Activated effector memory CD4-positive, alpha-beta T cell treated with anti-CD3 and anti-CD28 coated beads, Interleukin-2, amount 50 U/mL, for 16 hours (primary cell): ENCODE results near the gene PHC2.

Source experiments
- DNase-seq: peaks from one replicate; pipeline ENCODE4 v3.0.0-alpha.2; 2020

The PHC2 gene

DNA sequence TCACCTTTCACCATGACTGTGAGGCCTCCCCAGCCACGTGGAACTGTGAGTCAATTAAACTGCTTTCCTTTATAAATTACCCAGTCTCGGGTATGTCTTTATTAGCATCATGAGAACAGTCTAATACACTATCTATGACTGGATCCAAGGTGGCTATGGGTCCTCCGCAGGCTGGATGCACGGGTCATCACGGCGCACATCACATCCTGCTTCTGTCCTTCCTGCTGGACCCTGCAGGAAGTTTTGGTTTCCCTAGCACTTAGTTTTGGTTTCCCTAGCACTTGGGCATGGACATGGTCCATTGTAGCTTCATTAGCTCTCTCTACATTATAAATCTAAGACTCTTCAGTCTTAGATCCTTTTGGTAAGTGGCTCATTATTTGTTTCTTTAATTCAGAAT, 14.2 kb upstream of the PHC2 start:
- no peak for DNase-seq

DNA sequence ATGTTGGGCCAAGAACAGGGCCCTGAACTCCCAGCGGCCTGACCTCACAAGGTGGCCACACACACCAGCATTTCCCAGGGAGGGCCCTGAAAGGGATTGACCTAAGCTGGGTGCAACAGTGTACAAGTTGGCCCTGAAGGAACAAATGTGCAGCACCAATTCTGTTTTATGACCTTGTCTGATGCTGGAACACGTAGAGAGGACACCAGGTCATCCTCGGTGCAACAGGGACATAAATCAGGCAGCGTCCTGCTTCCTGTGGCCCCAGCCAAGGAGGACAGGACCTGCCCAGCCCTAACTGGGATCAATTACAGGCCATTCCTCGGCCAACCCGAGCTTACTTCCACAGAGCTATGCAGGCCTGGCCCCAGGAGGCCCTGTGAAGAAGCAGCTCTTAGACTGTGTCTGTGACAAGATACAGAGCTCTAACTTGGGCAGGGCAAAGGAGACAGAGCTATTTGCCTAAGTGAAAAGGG, 12.8 kb upstream of the PHC2 start:
- no peak for DNase-seq

DNA sequence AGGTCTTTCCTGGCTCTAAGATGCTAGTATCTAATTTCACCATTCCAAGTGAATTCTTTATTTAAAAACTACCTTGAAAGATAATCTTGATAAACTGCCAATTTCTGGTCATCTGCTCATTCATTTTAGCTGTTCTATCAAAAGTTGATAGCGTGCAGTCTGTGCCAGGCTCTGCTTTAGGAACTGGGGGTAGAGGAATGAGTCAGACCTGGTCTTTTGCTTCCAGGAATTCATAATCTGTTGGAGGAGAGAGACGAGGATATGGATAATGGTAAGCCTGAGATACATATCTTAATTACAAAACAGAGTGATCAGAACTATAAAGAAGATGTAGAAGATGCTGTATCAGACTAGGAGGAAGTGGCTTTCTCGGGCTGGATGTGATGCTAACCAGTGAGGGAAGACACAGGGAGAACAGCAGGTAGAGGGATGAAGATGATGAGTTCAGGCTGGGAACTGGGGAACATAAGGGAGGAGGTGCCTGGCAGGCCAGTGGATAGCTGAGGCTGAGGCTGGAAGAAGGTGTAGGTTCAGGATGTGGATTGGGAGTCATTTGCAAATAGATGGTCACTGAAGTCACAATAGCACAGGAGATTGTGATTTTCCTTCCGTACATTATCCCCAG, 12.3 kb upstream of the PHC2 start:
- DNase-seq, result no peak

DNA sequence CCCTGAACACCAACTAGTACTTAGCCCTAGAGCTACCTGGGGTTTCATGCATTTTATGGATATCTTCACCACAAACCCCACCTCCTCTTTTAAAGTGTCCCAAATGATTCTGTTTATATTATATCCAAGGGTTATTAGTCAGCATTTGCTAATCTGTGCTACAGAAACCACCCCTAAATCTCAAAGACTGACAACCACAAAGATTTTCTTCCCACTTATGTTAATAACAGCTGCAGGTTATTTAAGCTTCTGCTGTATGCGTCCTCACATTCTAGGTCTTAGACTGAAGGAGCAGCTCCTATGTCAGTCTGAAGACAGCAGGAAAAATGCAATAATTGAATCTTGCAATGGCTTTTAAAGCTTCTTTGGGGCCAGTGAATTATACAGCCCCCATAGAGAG, 11.2 kb upstream of the PHC2 start:
- no peak for DNase-seq

DNA sequence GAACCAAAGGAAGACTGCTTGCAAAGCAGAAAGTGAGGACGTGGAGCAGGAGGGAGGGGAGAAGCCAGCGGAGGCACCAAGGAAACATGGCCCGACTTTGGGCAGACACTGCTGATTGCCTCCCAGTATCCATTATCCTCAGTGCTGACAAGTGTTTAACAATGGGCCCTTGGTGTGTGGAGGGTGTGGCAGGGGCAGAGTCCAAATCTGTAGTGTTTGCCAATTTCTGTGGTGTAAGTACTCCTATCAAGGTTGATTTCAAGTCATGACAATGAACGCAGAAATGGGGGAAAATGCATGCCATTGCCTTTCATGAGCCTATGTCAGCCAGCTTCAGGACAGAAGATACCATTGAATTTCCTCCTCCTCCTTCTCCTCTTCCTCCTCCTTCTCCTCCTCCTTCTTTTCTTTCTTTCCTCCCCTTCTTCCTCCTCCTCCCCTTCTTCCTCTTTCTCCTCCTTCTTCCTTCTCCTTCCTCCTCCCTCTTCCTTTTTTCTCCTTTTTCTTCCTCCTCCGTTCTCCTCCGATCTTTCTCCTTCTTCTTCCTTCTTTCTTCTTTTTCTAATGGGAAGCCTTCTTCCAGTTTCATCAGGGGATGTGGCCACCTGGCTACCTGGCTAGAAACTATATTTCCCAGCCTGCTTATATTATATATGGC, 10.3 kb upstream of the PHC2 start:
- no peak for DNase-seq

DNA sequence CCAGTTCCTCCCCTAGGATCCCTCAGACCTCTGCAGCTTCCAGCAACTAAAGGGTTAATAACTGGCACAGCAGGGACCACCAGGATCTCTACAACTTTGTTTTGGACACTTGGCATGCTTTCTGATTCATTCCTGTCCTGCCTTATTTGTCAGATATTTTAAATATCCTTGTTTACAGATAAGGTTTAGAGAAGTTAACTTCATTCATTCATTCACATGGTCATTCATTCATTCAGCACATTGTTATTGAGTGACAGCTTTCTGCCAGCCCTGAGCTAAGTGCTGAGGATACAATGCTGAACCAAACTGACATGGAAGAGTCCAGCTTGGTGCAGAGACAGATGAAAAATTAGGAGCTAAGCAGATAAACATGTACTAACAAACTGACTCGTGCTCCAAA, 8.8 kb upstream of the PHC2 start:
- no peak for DNase-seq

DNA sequence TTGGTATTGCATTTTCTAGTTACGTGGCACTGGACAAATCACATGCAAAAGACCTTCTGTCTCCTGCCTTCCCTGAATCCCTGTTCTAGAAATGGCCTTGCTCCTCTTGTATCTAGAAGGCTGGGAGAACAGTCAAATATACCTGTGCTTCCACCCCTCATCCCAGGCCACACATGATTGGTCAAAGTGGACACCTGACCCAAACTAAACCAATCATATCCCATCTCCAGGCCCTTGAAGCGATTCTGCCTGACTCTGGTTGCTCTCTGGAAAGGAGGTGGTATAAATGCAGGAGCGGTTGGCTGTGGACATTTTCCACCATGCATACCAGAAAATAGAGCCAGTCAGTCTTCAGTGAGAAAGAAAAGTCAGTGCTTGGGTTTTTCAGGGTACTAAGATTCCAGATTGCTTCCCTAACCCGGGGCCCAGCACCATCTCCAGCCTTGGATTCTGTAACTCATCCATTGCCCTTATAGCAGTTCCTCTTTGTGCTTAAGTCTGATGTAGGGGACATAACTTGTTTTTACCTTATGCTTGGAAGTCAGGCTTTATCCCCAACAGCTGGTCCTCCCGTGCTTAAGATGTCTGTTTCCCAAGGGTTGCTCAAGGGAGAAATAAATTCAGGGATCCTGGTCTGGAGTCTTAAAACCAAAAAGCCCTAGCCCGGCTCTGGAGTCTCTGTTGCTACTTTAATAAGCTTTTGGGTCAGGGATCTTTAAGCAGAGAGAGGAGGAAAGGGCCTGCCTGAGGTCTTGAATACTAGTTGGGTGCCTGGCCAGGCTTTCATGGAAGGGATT, 7.7 kb upstream of the PHC2 start:
- no peak for DNase-seq

DNA sequence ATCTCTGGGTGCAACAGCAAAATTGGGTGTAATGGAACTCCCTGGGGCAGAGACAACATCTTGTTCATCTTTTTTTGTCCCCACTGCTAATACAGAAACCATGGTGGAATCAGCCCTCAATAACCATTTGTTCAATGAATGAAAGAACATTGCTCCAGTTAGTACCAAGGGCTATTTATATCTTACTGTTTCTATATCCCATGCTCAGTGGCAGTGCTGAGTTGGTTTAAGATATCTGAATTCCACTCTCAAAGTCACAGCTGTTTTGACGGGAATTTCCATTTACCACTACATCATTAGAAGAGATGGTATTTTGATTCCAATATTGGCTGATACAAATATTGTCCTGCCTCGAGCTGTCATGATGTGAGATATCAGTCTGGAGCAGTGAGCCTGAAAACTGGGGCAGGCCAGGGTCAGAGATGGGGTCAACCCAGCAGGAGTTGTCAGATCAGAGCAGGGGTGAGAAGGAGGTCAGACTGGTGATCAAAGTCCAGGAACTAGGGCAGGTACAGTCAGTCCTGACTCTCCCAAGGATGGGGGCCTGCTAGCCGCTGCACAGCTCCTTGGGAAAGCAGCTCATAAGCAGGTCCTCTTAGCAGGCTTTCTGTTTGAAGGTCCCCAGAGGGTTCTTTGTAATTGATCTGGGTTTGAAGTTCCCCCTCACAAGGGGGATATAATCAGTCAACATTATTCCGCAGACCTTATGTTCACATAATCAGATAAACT, 5.8 kb upstream of the PHC2 start:
- no peak for DNase-seq

DNA sequence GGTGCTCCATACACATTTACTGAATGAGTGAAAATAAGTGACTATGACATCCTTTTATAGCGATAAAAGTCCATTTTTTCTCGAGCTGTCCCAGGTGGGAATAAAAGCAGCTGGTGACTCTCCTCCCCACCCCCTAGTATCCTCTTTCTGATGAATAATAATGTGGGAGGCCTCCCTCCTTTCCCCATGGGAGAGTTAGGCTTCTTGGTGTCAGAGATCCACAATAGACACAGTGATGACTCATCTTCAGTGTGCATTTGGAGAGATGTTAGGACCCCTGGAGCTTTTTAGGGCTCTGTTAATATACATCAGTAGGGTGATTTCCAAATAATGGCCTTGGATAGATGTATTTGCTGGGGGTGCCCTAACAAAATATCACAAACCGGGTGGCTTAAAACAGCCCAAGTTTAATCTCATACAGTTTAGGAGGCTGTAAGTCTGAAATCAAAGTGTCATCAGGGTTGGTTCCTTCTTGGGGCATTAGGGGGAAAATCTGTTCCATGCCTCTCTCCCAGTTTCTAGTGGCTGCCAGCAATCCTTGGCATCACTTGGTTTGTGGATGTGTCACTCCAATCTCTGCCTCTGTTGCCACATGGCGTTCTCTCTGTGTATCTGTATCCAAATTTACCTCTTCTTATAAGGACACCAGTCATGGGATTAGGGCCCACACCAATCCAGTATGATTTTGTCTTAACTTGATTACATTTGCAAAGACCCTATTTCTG, 4.4 kb upstream of the PHC2 start:
- no peak for DNase-seq

DNA sequence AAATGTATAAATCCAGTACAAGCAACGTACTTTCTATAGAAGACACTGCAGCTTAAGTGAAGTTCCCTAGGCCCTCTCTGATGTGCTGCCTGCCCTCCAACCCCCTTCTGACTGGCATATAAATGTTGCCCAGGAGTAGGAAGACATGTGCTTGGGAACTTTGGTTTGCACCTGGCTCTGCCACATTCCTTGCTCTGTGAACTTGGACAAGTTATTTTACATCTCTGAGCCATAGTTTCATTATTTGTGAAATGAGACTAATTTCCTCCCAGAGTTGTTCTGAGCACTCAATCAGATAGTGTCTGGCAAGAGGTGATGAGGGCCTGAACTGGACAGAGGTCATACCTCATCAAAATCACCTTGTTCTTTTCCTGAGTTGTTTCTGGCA, 3.5 kb upstream of the PHC2 start:
- DNase-seq, result no peak

DNA sequence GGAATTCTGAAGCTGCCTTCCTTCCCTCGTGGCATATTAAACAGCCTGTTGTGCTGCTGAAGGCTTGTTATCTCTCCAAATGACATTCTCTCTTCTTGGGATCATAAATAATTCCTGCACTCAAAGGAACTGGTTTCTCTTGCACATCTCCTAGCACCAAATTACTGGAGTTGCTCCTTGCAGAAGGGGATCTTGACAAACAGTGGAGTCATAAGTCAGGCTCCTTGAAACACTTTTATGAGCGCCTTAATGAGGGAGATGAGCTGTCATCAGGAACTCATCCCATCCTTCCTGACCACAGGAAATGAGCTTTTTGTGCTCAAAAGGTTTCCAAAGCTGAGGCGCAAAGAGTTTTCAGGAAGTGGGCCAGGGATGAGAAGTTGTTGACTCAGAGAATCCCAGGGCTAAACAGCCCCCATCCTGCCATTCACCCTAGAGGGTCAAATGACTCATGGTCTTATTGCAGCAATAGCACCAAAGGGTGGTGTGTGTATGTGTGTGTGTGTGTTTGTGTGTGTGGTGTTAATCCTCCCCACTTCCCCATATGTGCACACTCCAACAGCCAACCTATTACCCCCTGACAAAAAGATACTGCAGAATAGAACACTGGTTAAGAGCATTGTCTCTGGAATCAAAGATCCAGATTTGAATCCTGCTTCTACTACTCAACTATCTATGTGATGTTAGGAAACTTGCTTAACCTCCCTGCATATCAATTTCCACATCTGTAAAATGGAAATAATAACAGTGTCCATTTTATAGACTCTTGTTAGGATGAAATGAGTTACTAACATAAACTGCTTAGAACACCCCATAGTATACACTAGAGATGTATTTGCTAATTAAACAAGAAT, 2.8 kb upstream of the PHC2 start:
- no peak for DNase-seq

DNA sequence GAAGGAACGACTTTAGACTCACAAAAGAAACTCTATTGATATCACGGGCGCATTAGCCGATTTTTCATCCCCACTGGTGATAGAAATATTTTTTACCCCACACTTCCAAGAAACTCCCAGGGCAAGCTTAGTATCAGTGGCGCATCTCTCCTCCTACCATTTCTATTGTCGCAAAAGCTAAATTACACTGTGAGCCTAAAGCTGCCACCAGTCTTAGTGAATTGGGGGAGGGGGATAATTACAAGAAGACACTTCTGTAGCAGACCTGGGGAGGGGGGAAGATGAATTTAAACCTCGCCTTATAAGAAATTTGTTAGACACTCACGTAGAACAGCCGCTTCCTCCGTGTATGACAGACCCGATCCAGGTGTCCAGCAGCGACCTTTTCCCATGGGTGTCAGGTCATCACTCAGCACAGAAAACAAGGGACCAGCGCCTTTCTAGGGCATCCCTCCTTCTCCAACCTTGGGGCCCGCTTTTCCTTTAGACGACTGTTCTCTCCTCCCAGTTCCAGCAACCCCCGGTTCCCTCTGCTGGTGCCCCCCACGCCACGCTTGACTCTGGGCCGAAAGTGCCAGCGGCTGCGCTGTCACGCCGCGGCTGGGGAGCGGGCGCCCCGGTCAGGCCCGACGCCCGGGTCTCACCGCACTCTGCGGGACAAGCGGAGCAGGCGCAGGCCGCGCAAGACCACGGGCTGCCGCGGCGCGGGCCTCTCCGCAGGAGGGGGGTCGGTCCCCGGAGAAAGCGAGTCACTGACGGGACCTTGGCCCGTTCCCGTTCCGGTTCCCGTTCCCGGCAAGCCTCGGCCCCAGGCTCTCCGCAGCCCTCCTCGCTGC, 821 bp downstream of the PHC2 start:
- no peak for DNase-seq

DNA sequence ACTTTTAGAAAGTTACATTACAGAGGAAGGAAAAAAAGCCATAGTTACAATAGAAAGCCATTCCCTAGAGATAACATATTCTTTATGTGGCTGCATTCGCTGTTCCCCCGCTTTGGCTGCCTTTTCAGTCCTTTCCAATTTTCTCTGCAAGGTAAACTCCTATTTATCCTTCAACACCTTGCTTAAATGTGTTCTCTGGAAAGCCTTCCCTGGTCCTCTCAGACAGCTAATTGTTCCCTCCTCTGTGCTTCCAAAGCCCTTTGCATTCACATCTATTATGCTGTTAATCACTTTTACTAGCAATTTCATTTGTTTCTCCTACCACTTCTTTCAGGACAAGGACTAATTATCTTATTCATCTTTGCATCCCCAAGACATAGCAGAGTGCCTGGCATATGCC, 1.6 kb downstream of the PHC2 start:
- DNase-seq, result no peak

DNA sequence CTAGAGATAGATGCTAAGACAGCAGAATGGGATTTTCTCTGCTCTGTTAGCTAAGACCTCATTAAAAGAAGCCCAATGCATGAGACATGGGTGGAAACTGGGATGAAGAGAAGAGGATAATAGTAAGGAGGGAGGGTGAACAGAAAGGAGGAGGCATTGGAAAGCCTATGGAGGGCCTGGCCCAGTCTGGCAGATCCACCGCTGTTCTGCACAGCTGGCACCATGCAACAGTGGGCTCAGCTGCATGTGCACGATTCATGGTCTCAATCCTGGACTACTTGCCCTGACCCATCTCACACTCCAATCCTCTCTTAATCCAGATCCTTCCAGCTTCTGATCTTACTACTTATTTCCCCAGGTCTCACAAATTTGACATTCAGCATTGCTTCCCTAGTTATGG, 2.2 kb downstream of the PHC2 start:
- no peak for DNase-seq

DNA sequence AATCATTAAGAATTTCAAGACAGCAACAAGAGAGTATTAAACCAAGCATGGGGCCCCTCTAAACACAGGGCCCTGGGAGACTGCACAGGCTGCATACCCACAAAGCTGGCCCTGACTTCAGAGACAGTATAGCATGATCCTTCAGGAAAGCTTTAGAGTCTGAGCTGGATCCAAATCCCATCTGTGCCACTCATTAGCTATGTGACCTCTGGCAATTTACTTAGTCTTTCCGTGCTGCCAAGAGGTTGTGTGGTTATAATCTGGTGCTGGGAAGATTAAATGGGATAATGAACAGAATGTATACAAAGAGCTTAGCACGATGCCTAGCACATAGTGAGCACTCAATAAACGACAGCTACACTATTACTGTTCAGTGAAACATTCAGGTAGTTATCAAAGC, 4.0 kb downstream of the PHC2 start:
- no peak for DNase-seq

DNA sequence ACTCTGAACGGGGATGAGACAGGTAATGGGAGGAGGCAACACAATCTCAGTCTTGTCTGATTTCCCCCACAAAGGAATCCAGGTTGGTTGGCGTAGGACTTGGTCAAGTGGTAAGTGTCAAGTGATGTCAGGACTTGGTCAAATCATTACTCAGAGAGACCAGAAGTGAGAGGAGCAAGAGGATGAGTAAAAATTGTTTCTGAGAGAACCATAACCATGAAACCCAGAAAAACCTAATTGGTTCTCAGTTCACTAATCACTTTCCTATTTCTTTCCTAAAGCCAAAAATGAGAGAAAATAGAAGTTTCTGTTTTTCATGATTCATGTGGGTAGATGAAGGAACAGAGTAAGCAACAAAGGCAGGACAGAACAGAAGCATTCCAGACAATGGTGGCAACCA, 5.0 kb downstream of the PHC2 start:
- DNase-seq, result no peak

DNA sequence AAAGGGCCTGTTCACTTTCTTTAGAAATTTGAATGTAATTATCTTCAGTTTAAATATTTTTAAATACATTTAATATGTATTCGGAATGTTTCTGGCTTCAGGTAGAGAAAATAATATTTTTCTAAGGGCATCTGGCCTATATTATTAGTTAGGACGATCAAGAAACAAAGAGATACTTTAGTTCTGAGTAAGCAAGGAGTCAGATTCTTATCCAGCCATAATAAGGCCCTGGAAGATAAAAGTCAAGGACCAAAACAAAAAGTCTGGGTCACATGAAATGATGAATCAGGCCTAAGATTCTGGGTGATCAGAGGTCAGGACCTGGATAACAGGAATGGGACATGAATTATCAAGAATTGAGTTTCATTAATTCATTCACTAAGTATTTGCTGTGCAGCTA, 6.3 kb downstream of the PHC2 start:
- no peak for DNase-seq

DNA sequence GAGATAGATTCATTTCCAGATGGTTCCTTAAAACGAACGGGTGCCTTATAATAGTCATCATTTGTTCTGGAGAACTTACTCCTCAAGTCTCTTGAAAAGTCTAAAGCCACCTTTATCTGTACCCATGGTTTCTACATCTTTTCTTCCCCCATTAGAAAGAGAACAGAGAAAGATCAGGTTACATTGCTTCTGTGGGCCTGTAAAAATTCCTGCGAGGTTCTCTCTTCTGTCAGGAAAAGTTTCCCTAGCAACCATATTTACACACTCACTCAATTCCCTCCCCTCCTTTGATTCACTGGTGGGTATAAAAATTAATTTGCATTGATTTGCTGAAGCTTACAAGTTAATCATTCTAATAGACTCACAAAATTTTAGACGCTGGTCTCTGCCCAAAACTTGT, 6.7 kb downstream of the PHC2 start:
- no peak for DNase-seq

DNA sequence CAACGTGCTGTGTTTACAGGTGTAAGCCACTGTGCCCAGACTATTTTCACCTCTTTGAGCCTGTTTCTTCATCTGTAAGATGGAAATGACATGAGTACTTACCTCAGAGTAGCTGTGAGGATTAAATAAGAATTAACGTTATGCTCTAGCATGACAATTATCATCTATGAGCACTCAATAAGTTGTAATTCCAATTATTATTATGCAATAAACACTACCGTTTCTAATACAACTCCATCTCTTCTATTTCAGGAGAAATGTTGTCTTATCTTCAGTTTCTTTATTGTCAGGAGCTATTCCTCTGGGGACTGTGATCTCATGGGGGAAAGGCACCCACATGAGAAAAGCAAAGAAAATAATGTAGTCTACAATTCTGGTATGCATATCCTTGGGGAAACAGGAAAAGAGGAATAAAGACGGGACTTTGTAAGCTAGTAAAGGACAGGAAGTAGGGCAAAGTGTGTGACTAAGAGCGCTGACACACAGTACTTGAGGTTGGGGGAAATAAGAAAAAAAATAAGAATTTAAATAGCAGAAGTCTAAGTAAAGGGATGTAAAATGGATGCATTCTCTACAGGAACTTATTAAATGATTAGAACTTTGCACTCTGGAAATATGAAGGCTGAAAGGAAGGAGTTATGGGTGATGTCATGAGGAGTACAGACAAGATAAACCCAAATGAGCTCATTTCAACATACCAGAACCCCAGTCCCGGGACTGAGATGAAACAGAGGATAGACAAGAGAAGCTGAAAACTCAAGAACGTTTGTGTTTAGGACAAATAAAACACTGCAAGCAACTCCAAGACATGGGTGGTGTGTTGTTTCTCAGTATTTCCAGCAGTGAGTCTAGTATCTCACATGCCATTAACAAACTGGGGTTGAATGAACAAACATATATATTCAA, 9.8 kb downstream of the PHC2 start:
- DNase-seq, result no peak

DNA sequence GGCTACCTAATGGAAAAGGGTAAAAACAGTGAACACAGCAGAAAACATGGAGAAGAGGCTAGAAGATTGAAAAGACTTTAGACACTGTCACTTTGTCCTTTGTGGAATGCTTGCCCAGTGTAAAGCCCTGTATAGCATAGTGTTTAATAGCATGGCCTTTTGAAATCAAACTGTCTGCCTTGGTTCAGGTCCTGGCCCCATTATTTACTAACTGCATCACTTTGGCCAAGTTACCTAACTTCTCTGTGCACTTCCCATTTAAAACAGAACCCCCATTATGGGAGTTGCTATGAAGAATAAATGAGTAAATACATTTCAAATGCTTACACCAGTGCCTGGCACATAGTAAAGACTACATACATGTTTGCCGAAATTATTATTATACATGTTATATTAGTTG, 12.1 kb downstream of the PHC2 start:
- no peak for DNase-seq
